ENCODE measurements around the gene MMAB. TPM values are rescaled to one million over a fixed set of nuclear protein-coding genes. Genes with fewer than 3 reads are reported as not detected.

The MMAB gene
- total and polyA plus RNA-seq, 2 experiments from 2014 or later = 89.4 to 174 TPM

GRCh38 chr12:109581856-109582255 lies 8.6 kb upstream of the MMAB start:
- no peak overlapping the region for H3K27ac ChIP-seq
- no peak overlapping the region for H3K4me3 ChIP-seq
- DNase-seq (ENCODE audit: low read depth in 1 of 2, low spot score in 1 of 2) = peak in 1 of 2 donors; percentile 37
- TF ChIP-seq, protein P1, sequence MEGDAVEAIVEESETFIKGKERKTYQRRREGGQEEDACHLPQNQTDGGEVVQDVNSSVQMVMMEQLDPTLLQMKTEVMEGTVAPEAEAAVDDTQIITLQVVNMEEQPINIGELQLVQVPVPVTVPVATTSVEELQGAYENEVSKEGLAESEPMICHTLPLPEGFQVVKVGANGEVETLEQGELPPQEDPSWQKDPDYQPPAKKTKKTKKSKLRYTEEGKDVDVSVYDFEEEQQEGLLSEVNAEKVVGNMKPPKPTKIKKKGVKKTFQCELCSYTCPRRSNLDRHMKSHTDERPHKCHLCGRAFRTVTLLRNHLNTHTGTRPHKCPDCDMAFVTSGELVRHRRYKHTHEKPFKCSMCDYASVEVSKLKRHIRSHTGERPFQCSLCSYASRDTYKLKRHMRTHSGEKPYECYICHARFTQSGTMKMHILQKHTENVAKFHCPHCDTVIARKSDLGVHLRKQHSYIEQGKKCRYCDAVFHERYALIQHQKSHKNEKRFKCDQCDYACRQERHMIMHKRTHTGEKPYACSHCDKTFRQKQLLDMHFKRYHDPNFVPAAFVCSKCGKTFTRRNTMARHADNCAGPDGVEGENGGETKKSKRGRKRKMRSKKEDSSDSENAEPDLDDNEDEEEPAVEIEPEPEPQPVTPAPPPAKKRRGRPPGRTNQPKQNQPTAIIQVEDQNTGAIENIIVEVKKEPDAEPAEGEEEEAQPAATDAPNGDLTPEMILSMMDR (IDR thresholded peaks at IDR 0.05; ENCODE audit: low read depth, low read length) = no peak
- H3K9me3 ChIP-seq (ENCODE audit: low read depth) = no peaks in the 10 kb centered on the region
- H3K27me3 ChIP-seq = no peaks in the 10 kb centered on the region
- peaks cover 57% of the 10 kb centered on the region for H3K36me3 ChIP-seq
- H3K4me1 ChIP-seq (ENCODE audit: low read depth) = no peaks in the 10 kb centered on the region

- Histone ChIP-seq H3K4me1 (ENCODE audit: low read depth) (no peaks in the 10 kb centered on the region), H3K36me3 (peaks cover 55% of the 10 kb centered on the region), H3K27me3 (no peaks in the 10 kb centered on the region), H3K27ac (peak overlapping the region; percentile 39), H3K9me3 (ENCODE audit: low read depth) (no peaks in the 10 kb centered on the region), H3K4me3 (no peak overlapping the region)
- TF ChIP-seq, protein P1 (IDR thresholded peaks at IDR 0.05; ENCODE audit: low read depth, low read length) = no peak
- no peak for DNase-seq (ENCODE audit: low read depth in 1 of 2, low spot score in 1 of 2)
These were observed 8.0 kb upstream of the MMAB start for GRCh38 chr12:109581334-109581691.

GRCh38 chr12:109580684-109581333 lies 7.5 kb upstream of the MMAB start:
- peaks cover 59% of the 10 kb centered on the region for H3K36me3 ChIP-seq

GRCh38 chr12:109580272-109580671 lies 7.0 kb upstream of the MMAB start:
- Histone ChIP-seq H3K4me3 (no peak overlapping the region), H3K9me3 (ENCODE audit: low read depth) (no peaks in the 10 kb centered on the region), H3K36me3 (peaks cover 61% of the 10 kb centered on the region), H3K27ac (no peak overlapping the region), H3K27me3 (no peaks in the 10 kb centered on the region), H3K4me1 (ENCODE audit: low read depth) (no peaks in the 10 kb centered on the region)
- no peak for DNase-seq (ENCODE audit: low read depth in 1 of 2, low spot score in 1 of 2)
- TF ChIP-seq, protein P1 (IDR thresholded peaks at IDR 0.05; ENCODE audit: low read depth, low read length) = no peak

More at GRCh38 chr12:109580684-109581333, 7.5 kb upstream of the MMAB start:
- Histone ChIP-seq H3K4me3 (no peak overlapping the region), H3K9me3 (ENCODE audit: low read depth) (no peaks in the 10 kb centered on the region), H3K27ac (peak overlapping the region; percentile 39), H3K27me3 (no peaks in the 10 kb centered on the region), H3K4me1 (ENCODE audit: low read depth) (no peaks in the 10 kb centered on the region)
- TF ChIP-seq, protein P1 (IDR thresholded peaks at IDR 0.05; ENCODE audit: low read depth, low read length) = no peak
- DNase-seq (ENCODE audit: low read depth in 1 of 2, low spot score in 1 of 2) = no peak

DNA sequence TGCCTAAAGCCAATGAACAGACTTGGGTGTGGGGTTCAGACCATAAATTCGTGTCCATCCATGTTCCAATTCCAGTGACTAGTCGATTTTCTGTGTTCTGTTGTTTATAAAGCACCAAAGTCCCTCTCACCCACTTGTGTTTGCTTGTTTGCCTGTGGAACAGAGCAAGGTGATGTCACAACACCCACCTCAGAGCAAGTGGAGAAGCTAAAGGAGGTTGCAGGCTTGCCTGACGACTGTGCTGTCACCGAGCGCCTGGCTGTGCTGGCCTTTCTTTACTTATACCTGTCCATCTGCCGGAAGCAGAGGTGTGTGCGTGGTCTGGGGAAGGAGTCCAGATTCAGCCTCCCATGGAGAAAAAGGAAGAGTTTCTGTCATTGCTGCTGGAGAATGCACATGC lies 6.3 kb upstream of the MMAB start:
- H3K4me3 ChIP-seq = no peak overlapping the region
- DNase-seq (ENCODE audit: low read depth in 1 of 2, low spot score in 1 of 2) = no peak
- TF ChIP-seq, protein P1 (IDR thresholded peaks at IDR 0.05; ENCODE audit: low read depth, low read length) = no peak
- peaks cover 3% of the 10 kb centered on the region for H3K4me1 ChIP-seq (ENCODE audit: low read depth)
- H3K9me3 ChIP-seq (ENCODE audit: low read depth) = no peaks in the 10 kb centered on the region
- H3K27ac ChIP-seq = peak overlapping the region; percentile 23
- peaks cover 60% of the 10 kb centered on the region for H3K36me3 ChIP-seq
- no peaks in the 10 kb centered on the region for H3K27me3 ChIP-seq
